Mucosa of rectum (tissue), 2 donors: ENCODE results near the gene CETN3.

Experiments
- H3K27ac ChIP-seq, 2 donors: one replicate each; pipeline ENCODE4 v1.7.0; 2013; ENCODE audit warnings: inconsistent platforms in 2 of 2, low read depth in 2 of 2, low read length in 2 of 2
- H3K27me3 ChIP-seq, 2 donors: one replicate each; pipeline ENCODE4 v1.7.0; 2013; ENCODE audit warnings: low read length in 2 of 2; ENCODE audit not compliant: control insufficient read depth in 2 of 2, insufficient read depth in 2 of 2
- H3K36me3 ChIP-seq, 2 donors: one replicate each; pipeline ENCODE4 v1.7.0; 2013; ENCODE audit warnings: low read length in 2 of 2; ENCODE audit not compliant: control insufficient read depth in 2 of 2, insufficient read depth in 2 of 2
- H3K4me1 ChIP-seq, 2 donors: one replicate each; pipeline ENCODE4 v1.7.0; 2013; ENCODE audit warnings: low read length in 2 of 2, mild to moderate bottlenecking in 1 of 2; ENCODE audit not compliant: control insufficient read depth in 2 of 2, insufficient read depth in 2 of 2
- H3K4me3 ChIP-seq, 2 donors: one replicate each; pipeline ENCODE4 v1.7.0; 2013; ENCODE audit warnings: low read length in 2 of 2
- H3K9ac ChIP-seq, 2 donors: one replicate each; pipeline ENCODE4 v1.7.0; 2013; ENCODE audit warnings: low read length in 2 of 2, low read depth in 1 of 2, mild to moderate bottlenecking in 1 of 2
- H3K9me3 ChIP-seq, 2 donors: one replicate each; pipeline ENCODE4 v1.7.0; 2013; ENCODE audit warnings: low read length in 2 of 2; ENCODE audit not compliant: control insufficient read depth in 2 of 2
- donor health status: healthy.
- donor health status: Normal muscosa, but diverticular disease.

The CETN3 gene

DNA sequence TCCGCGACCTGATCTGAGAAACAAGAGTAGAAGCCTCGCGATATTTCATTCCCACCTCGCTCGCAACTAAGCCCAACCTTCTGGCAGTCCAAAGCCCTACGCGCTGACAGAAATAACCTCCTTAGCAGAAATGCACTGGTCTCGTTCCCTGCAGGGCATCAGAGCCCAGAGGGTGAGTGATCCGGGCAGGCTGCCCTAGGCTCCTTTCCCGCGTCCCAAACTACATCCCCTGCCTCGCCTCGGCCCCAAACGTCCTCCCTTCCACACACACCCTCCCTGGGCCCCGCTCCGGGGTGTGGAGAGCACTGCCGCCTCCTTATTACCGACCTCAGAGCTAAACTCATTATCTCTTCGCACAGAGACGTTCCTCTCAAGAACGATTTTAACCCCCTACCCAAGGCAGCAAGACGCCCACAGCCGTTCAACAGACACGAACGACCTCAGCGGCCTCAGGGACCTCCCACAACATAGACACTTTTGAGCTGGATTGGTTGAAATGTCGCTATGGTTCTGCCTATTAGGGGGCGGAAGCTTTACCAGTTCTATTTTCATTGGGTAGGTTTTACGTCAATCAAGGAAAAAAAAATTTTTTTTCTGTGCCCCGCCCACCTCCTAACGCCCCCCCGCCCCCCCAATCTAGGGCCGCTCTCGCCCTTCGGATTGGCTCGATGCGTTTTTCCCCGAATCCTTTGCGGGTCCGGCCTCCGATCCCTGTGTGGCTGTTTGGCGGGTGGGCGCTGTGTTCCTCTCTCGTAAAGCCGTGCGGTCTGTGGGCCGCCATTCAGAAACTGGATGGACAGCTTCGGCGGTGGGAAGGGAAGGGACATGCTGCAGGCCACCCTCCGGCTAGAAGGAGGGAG, at the start of gene CETN3:
Gene CETN3 (minus strand): TSS at position 439 of the 860 bp plus-strand sequence. CDS start 95 bp downstream, at position 344.
- H3K27me3 ChIP-seq: no peaks in the 10 kb centered on the region
- peak within 1 kb of the TSS; percentile 96 to 99 for H3K27ac ChIP-seq
- H3K4me3 ChIP-seq: peak within 1 kb of the TSS; percentile 97 to 100
- H3K9me3 ChIP-seq: no peaks in the 10 kb centered on the region
- peak within 1 kb of the TSS; percentile 94 to 99 for H3K9ac ChIP-seq
- peaks cover 10 to 13% of the 10 kb centered on the region in 2 donors for H3K4me1 ChIP-seq
- H3K36me3 ChIP-seq: peaks cover 2 to 4% of the 10 kb centered on the region in 2 donors

GRCh38 chr5:90446961-90447360, 37.4 kb upstream of the CETN3 start:
- Histone ChIP-seq H3K36me3 (no peaks in the 10 kb centered on the region), H3K9me3 (no peaks in the 10 kb centered on the region), H3K27ac (no peak overlapping the region), H3K4me3 (no peak overlapping the region), H3K27me3 (no peaks in the 10 kb centered on the region), H3K9ac (no peak overlapping the region), H3K4me1 (no peaks in the 10 kb centered on the region)

GRCh38 chr5:90440644-90441043, 31.1 kb upstream of the CETN3 start:
- H3K9ac ChIP-seq: no peak overlapping the region
- peaks cover 0 to 2% of the 10 kb centered on the region in 2 donors for H3K4me1 ChIP-seq
- H3K4me3 ChIP-seq: peak overlapping the region in 1 of 2 donors; percentile 59
- H3K9me3 ChIP-seq: no peaks in the 10 kb centered on the region
- no peaks in the 10 kb centered on the region for H3K27me3 ChIP-seq
- H3K27ac ChIP-seq: no peak overlapping the region
- H3K36me3 ChIP-seq: no peaks in the 10 kb centered on the region

- Histone ChIP-seq H3K4me3 (no peak overlapping the region), H3K4me1 (peaks cover 0 to 2% of the 10 kb centered on the region in 2 donors), H3K9me3 (no peaks in the 10 kb centered on the region), H3K9ac (no peak overlapping the region), H3K27me3 (no peaks in the 10 kb centered on the region), H3K27ac (no peak overlapping the region), H3K36me3 (no peaks in the 10 kb centered on the region)
Measured at GRCh38 chr5:90438100-90438499, 28.5 kb upstream of the CETN3 start.

- no peaks in the 10 kb centered on the region for H3K9me3 ChIP-seq
- H3K4me3 ChIP-seq: no peak overlapping the region
- peaks cover 0 to 2% of the 10 kb centered on the region in 2 donors for H3K4me1 ChIP-seq
- H3K27ac ChIP-seq: no peak overlapping the region
- H3K27me3 ChIP-seq: no peaks in the 10 kb centered on the region
- H3K36me3 ChIP-seq: no peaks in the 10 kb centered on the region
- no peak overlapping the region for H3K9ac ChIP-seq
Measured at GRCh38 chr5:90437663-90438062, 28.1 kb upstream of the CETN3 start.

GRCh38 chr5:90434116-90434714, 24.7 kb upstream of the CETN3 start:
- Histone ChIP-seq H3K9ac (no peak overlapping the region), H3K27me3 (no peaks in the 10 kb centered on the region), H3K4me3 (no peak overlapping the region), H3K9me3 (no peaks in the 10 kb centered on the region), H3K4me1 (no peaks in the 10 kb centered on the region), H3K27ac (no peak overlapping the region), H3K36me3 (no peaks in the 10 kb centered on the region)

DNA sequence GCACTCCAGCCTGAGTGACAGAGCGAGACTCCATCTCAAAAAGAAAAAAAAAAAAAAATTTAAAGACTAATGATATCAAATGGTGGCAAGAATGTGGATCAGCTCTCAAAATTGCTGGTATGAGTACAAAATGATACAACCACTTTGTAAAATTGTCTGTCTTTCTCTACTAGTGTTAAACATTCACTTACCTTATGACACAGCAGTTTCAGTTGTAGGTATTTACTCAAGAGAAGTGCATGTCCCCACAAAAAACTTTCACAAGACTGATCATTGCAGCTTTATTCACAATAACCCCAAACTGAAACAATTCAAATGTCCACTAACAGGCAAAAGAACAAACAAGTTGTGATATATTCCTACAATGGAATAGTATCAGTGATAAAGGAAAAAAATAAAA, 14.7 kb upstream of the CETN3 start:
- no peak overlapping the region for H3K4me3 ChIP-seq
- H3K36me3 ChIP-seq: no peaks in the 10 kb centered on the region
- H3K4me1 ChIP-seq: no peaks in the 10 kb centered on the region
- H3K27me3 ChIP-seq: no peaks in the 10 kb centered on the region
- H3K9ac ChIP-seq: no peak overlapping the region
- H3K9me3 ChIP-seq: no peaks in the 10 kb centered on the region
- no peak overlapping the region for H3K27ac ChIP-seq

DNA sequence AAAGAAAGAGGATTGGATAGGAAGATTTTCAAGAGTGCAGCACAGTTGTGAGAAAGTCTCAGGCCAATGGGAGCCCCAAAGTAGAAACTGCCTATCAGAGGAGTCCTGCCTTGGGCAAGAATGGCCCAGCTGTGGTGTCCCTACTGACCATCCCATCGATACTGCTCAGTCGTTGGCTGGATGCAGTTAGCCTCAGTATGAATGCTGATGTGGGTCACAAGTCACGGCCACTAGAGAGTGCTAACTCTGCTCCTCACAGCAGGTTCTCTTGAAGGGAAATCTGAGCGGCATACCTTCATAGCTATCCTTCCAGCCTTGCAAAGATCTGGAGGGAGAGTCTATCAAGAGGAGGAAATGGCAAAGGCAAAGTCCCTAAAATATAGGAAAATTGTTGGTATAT, 11.6 kb upstream of the CETN3 start:
- no peaks in the 10 kb centered on the region for H3K4me1 ChIP-seq
- H3K4me3 ChIP-seq: no peak overlapping the region
- H3K27me3 ChIP-seq: no peaks in the 10 kb centered on the region
- H3K9ac ChIP-seq: no peak overlapping the region
- no peak overlapping the region for H3K27ac ChIP-seq
- no peaks in the 10 kb centered on the region for H3K9me3 ChIP-seq
- no peaks in the 10 kb centered on the region for H3K36me3 ChIP-seq

- no peak overlapping the region for H3K9ac ChIP-seq
- H3K4me1 ChIP-seq: no peaks in the 10 kb centered on the region
- no peak overlapping the region for H3K27ac ChIP-seq
- no peaks in the 10 kb centered on the region for H3K9me3 ChIP-seq
- H3K36me3 ChIP-seq: no peaks in the 10 kb centered on the region
- no peak overlapping the region for H3K4me3 ChIP-seq
- no peaks in the 10 kb centered on the region for H3K27me3 ChIP-seq
Measured at GRCh38 chr5:90418214-90418613, 8.7 kb upstream of the CETN3 start.

DNA sequence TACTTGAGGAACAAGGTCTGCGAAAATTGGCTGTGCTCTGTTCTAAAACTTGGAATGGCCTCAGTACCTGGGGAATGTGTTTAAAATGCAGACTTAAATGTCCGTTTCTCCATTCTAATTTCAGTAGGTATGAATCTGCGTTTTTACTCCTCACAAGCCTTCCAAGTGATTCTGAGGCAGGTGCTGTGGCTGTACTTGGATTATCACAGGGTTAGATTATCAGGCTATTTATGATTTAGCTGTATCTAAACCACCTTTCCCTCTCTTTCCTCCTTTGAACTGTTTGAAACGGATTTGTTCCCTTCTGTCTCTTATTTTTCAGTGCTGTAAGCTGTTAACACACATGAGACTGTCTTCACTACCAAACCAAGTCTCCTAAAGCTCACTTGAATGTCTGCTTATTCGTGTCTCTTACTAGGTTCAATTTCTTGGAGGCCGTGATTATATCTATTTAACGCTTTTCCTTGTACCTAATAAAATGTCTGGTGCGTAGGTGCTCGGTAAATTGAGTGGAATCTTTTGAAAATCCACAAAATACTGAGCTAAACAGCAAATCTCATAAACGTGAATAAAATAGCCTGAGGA, 714 bp upstream of the CETN3 start:
- Histone ChIP-seq H3K27ac (peak overlapping the region; percentile 94 to 96), H3K36me3 (no peaks in the 10 kb centered on the region), H3K4me1 (peaks cover 10 to 13% of the 10 kb centered on the region in 2 donors), H3K27me3 (no peaks in the 10 kb centered on the region), H3K9ac (peak overlapping the region; percentile 94 to 99), H3K9me3 (no peaks in the 10 kb centered on the region), H3K4me3 (peak overlapping the region; percentile 97 to 100)
